Amygdala (tissue), 56 donors: ENCODE results near the gene C6orf58.
"Not testable (repeated sequence)": the region's sequence is repeated elsewhere in the genome, so short reads cannot be mapped to it uniquely, and the experiment has no call there.

Experiments
- DNase-seq, 56 donors: peaks; one replicate each; lab custom pipeline; 2025; lab: John Stamatoyannopoulos, UW

Gene C6orf58

DNA sequence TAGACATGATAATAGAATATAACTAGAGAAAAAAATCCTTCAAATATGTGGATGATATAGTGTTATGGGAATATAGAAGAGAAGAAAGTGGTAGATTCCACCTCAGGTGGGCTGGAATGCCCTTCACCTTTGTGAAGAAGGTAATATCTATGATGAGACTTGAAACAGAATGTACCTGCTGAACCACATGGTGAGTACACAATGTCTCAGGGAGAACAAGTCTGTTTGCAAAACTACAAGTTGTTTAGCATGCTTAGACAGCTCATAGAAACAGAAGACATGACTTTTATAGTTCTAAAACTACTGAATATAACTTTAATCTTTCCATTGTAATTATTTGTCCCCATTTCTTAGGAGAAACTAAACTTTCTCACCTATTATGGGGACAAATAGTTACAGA, 12.2 kb downstream of the C6orf58 start:
- DNase-seq: no peak

DNA sequence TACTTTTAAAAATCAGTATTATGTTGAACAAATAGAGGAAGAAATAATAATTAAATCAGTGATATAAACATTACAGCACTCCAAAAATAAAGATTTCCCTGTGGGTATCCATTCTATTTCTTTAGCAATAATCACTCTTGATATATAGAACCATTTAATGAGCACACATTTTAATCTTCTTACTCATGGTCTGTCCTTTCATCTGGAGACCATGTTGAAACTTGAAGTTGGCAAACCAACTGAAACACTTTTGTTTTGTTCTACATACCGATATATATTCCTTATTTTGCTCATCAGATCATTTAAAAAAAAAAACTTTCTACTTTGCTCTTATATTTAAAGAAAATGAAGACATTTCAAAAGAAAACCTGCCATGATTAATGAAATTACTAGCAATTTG, 13.4 kb downstream of the C6orf58 start:
- no peak for DNase-seq

DNA sequence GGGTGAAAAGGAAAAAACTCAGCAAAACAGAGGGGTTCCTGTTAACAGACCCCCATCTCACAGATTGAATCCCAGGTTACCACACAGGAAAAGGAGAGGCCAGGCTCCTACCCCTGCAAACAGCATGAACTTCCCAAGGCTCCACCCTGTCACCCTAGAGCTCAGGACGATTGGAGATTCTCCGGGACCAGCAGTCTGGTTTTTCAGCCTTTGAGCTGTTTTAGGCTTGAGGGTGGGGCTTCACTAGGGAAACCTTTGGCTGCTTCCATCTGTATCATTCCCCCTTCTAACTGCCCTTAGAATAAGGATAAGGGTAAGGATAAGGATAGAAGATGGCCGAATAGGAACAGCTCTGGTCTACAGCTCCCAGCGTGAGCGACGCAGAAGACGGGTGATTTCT, 16.0 kb downstream of the C6orf58 start:
- DNase-seq: no peak

DNA sequence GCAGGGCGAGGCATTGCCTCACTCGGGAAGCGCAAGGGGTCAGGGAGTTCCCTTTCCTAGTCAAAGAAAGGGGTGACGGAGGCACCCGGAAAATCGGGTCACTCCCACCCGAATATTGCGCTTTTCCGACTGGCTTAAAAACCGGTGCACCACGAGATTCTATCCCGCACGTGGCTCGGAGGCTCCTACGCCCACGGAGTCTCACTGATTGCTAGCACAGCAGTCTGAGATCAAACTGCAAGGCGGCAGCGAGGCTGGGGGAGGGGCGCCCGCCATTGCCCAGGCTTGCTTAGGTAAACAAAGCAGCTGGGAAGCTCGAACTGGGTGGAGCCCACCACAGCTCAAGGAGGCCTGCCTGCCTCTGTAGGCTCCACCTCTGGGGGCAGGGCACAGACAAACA, 16.5 kb downstream of the C6orf58 start:
- not testable (repeated sequence) for DNase-seq

DNA sequence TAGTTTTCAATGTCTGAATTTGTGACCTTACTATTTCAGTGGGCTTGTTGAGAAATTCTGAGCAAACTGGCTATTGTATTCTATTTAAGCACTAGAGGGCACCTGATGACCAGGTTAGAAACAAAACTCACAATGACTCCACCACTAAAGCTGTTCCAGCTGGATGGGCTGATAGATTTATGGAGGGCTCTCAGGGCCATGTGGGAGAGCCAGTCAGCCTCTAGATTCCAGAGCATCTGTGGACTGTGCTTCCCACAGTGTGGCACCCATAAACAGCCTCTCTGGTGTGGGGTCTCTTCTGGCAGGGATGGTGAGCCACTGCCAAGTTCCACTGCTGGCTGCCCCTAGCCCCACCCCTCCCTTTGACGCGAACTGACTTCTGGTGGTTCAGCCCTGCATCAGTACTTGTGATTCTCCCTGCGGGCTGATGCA, 29.2 kb downstream of the C6orf58 start:
- DNase-seq: no peak

DNA sequence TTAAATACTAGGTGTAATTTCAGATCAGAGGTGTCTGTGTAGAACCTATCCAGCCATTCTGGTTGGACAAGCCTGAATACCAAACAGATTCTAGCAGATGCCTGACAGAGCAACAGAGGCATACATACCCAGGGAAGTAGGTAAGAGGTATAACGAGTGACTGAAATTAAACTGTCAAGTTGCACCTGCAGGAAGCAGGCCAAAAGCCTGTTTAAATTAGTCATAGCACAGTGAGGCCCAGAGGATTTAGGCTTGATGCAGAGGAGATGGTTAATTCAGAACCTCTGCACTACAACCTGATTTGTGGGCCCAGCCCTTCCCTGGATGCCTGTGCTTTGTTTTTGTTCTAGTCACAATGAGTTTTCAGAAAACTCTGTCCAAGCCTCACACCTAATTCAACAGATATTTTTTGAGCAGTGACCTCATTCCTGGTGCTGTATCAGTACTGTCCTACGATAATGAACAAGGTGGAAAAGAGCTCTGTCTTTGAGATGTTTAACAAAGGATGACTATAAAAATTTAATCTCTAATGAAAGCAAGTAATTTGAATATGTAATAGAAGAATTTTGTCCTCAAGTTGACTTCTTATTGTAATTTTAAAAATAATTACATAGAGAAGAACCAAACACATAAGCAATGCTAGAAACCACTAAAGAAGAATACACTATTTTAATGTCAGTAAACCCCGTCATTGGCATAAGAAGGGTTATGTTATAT, 31.7 kb downstream of the C6orf58 start:
- DNase-seq: no peak

DNA sequence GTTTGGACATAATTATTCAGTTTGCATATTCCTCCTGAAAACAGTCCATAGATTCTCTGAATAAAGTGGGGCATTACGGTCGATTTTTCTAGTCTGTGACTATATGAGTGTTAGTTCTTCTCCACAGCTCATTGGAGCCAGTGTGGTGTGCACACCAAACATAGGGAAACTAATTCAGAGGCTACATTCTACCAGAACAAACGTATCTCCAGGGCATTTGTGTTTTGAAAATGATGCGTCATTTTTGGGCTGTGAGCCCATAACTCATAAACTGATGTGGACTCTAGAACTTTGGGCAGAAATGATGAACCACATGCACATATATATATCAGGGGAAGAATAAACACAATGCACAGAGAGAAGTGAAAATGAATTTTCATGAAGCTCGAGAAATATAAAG, 41.8 kb downstream of the C6orf58 start:
- no peak for DNase-seq

DNA sequence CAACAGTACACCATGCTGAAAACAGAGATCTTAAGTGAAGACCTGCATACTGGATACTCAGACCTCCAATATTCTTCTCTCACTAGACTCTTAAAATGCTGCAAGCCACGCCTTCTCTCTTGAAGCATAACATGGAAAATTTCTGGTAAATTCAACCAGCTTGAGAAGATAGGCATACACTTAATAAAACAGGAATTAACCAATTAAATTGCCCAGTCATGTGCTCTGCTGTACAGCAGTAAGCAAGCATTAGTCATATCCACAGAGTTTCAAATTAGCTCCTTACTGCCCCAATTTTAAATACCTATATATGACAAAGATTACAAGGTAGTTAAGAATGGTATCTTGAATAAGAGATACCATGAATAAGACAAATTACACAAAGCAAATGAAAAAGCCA, 53.8 kb downstream of the C6orf58 start:
- DNase-seq: no peak

DNA sequence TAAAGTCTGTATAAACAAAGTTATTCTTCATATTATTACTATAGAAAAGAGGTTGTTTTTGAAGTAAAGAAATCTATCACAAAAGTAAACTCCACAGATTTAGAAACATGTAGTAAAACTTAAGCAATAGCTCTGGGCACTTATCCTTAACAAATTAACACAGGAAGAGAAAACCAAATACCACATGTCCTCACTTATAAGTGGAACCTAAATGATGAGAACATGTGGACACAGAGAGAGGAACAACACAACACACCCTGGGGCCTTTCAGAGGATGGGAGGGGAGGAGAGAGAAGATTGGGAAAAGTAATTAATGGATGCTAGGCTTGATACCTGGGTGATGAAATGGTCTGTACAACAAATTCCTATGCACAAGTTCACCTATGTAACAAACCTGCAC, 57.2 kb downstream of the C6orf58 start:
- DNase-seq: no peak

DNA sequence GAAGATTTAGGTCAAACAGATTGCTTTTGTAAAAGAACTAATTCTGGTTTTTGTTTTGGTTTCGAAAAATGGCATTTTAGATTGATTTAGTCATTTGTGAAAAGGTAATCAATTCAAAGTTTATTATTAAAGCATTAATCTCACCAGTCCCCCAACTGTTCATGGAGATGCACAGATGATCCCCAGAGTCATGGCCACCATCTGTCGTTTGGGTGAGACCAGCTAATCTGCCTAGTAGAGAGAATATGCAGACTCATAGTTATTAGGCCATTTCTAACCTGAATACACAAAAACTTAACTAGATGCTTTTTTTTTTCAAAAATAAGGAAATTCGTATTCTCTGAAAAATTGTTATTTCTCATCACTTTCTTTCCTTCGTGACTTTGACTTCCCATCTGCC, 58.1 kb downstream of the C6orf58 start:
- no peak for DNase-seq

DNA sequence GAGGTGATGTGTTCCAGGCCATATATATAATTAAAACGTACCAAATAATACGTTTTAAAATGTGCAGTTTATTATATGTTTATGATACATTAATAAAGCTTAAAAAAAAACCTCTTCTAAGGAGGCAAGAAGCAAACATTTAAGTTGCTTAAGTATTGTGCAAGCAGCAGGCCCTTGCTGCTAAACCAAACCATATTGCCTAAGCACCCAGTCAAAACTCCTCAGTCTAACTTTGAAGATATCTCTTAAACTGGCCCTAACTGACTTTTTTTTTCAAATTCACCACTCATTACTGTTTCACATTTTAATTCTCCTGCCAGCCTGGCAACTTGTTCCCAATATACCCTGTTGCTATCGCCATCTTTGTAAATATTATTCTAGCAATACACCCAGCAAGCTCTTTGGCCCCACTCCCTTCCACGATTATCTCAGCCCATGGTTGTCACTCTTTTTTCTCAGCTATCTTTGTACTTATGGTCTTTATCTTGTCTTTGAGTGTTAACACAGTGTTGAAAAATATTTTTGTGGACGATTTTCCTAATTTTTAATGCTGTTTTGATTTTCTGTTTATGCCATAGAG, 60.9 kb downstream of the C6orf58 start:
- no peak for DNase-seq
